BJ (cell line): ENCODE measurements around the gene PSMB9. TPM values are rescaled to one million over a fixed set of nuclear protein-coding genes. Genes with fewer than 3 reads are reported as not detected.

Source experiments
- CTCF ChIA-PET: fragments of 350-600 bp; formaldehyde crosslinking; extraction: SDS; loops from one replicate; lab custom pipeline; 2021; ENCODE audit warnings: antibody characterized with exemption, inconsistent platforms; lab: Yijun Ruan, JAX
- POLR2A ChIA-PET: fragments of 300-600 bp; sonication (Branson Sonifier 250); formaldehyde crosslinking; extraction: SDS; loops from one replicate; lab custom pipeline; 2021; ENCODE audit warnings: antibody characterized with exemption; lab: Charles Lee
- DNase-seq: peaks from one replicate; pipeline ENCODE4 v3.0.0-alpha.2; 2011; ENCODE audit warnings: low read depth
- H3K27me3 ChIP-seq: 2 replicates; pipeline ENCODE4 v1.6.0; 2011; ENCODE audit warnings: low read length; ENCODE audit not compliant: control insufficient read depth, insufficient read depth
- H3K36me3 ChIP-seq: 2 replicates; pipeline ENCODE4 v1.5.1; 2011; ENCODE audit warnings: low read length; ENCODE audit not compliant: control insufficient read depth, insufficient read depth
- H3K4me3 ChIP-seq: 2 replicates; pipeline ENCODE4 v1.5.1; 2011; ENCODE audit warnings: low read depth, mild to moderate bottlenecking, control low read depth, low read length
- CTCF ChIP-seq: IDR thresholded peaks from 2 replicates; pipeline ENCODE4 v1.5.1; 2011; ENCODE audit warnings: low read depth, mild to moderate bottlenecking, control low read depth, inconsistent platforms, low read length, moderate library complexity; ENCODE audit not compliant: insufficient read depth
- polyA plus RNA-seq: library from polyadenylated mRNA; depleted of rRNA; stranded (reverse); fragments of >200 nt; gene quantifications from 2 replicates; pipeline ENCODE4 v1.2.3, GENCODE V29; 2011

The PSMB9 gene
- polyA plus RNA-seq, 1 experiment = 44.7 TPM

GRCh38 chr6:32894085-32895005 lies 40.4 kb downstream of the PSMB9 start:
- TF ChIP-seq CTCF = no peak
- ChIA-PET CTCF (interaction anchor here (0.7 to 6.2 kb wide), 13 partner anchors 8 to 355 kb away, joined by 3 to 46 read pairs (median 6); partner anchors contain the start of genes HLA-DMA and TAP2), POLR2A (interaction anchor here (1.0 to 1.9 kb wide), 2 partner anchors 77 to 90 kb away, joined by 3 to 21 read pairs; no protein-coding TSS in a partner anchor)
- no peaks in the 10 kb centered on the region for H3K27me3 ChIP-seq
- H3K4me3 ChIP-seq = peak overlapping the region; percentile 82
- DNase-seq = peak; percentile 61
- no peaks in the 10 kb centered on the region for H3K36me3 ChIP-seq

GRCh38 chr6:32895006-32895345 lies 41.0 kb downstream of the PSMB9 start:
- Histone ChIP-seq H3K27me3 (no peaks in the 10 kb centered on the region), H3K36me3 (no peaks in the 10 kb centered on the region), H3K4me3 (peak overlapping the region; percentile 82)
- POLR2A ChIA-PET = interaction anchor here (1.0 to 1.9 kb wide), 2 partner anchors 77 to 90 kb away, joined by 3 to 21 read pairs; no protein-coding TSS in a partner anchor
- DNase-seq = no peak
- TF ChIP-seq CTCF = no peak
- CTCF ChIA-PET = interaction anchor here (1.0 to 6.2 kb wide), 8 partner anchors 9 to 354 kb away, joined by 3 to 46 read pairs (median 9); partner anchors contain the start of genes HLA-DMA and TAP2

- POLR2A ChIA-PET = no interaction called here
- no peak for TF ChIP-seq CTCF
- Histone ChIP-seq H3K36me3 (no peaks in the 10 kb centered on the region), H3K27me3 (no peaks in the 10 kb centered on the region), H3K4me3 (no peak overlapping the region)
- DNase-seq = no peak
- CTCF ChIA-PET = interaction anchor here (0.6 to 2.7 kb wide), 9 partner anchors 8 to 490 kb away, joined by 3 to 6 read pairs (median 4); partner anchors contain the start of gene TAP2
Measured at GRCh38 chr6:32903952-32904351, 50.0 kb downstream of the PSMB9 start.

GRCh38 chr6:32905078-32905477 lies 51.1 kb downstream of the PSMB9 start:
- no peaks in the 10 kb centered on the region for H3K36me3 ChIP-seq
- H3K27me3 ChIP-seq = no peaks in the 10 kb centered on the region
- ChIA-PET CTCF (interaction anchor here (0.5 to 2.7 kb wide), 5 partner anchors 8 to 67 kb away, joined by 3 to 6 read pairs (median 5); partner anchors contain the start of gene TAP2), POLR2A (no interaction called here)
- DNase-seq = no peak
- H3K4me3 ChIP-seq = no peak overlapping the region
- TF ChIP-seq CTCF = no peak

GRCh38 chr6:32906539-32906938 lies 52.5 kb downstream of the PSMB9 start:
- DNase-seq = peak; percentile 19
- Histone ChIP-seq H3K36me3 (no peaks in the 10 kb centered on the region), H3K27me3 (no peaks in the 10 kb centered on the region), H3K4me3 (no peak overlapping the region)
- CTCF ChIA-PET = interaction anchor here (0.8 to 3.3 kb wide), 3 partner anchors 12 to 41 kb away, joined by 3 to 7 read pairs (median 6); no protein-coding TSS in a partner anchor
- POLR2A ChIA-PET = no interaction called here
- no peak for TF ChIP-seq CTCF
